Measurements from ENCODE around the gene GYG2.
"Not testable (repeated sequence)": the region's sequence is repeated elsewhere in the genome, so short reads cannot be mapped to it uniquely, and the experiment has no call there.

Gene GYG2

GRCh38 chrX:2828344-2828958 is at the start of gene GYG2:
GYG2 (plus strand) TSS chrX:2828930; CDS start chrX:2830189, 1,259 bp downstream.
- DNase-seq (ENCODE audit: low spot score in 2 of 2) (no peak), ATAC-seq (replicated peaks; ENCODE audit: extremely low read depth, poor library complexity, severe bottlenecking) (no peak)
- Mint-ChIP-seq H3K27ac (ENCODE audit: low read depth) (no peak within 1 kb of the TSS), H3K9me3 (no peaks in the 10 kb centered on the region), H3K4me3 (no peak within 1 kb of the TSS), H3K27me3 (peaks cover 15% of the 10 kb centered on the region), H3K4me1 (no peaks in the 10 kb centered on the region), H3K36me3 (ENCODE audit: insufficient read depth) (no peaks in the 10 kb centered on the region)

- H3K27me3 Mint-ChIP-seq, result peaks cover 38% of the 10 kb centered on the region
Observed at GRCh38 chrX:2780472-2781225, 48.1 kb upstream of the GYG2 start.

GRCh38 chrX:2781226-2781571 is 47.5 kb upstream of the GYG2 start:
- no peak overlapping the region for H3K27ac Mint-ChIP-seq (ENCODE audit: low read depth)

More at GRCh38 chrX:2780472-2781225, 48.1 kb upstream of the GYG2 start:
- not testable (repeated sequence) for H3K4me1 Mint-ChIP-seq; H3K36me3 Mint-ChIP-seq (ENCODE audit: insufficient read depth); ATAC-seq (replicated peaks; ENCODE audit: extremely low read depth, poor library complexity, severe bottlenecking); H3K9me3 Mint-ChIP-seq; DNase-seq (ENCODE audit: low spot score in 2 of 2); H3K4me3 Mint-ChIP-seq; H3K27ac Mint-ChIP-seq (ENCODE audit: low read depth)

GRCh38 chrX:2781698-2782097 is 47.0 kb upstream of the GYG2 start:
- Mint-ChIP-seq H3K9me3 (no peaks in the 10 kb centered on the region), H3K27me3 (peaks cover 37% of the 10 kb centered on the region), H3K27ac (ENCODE audit: low read depth) (no peak overlapping the region), H3K36me3 (ENCODE audit: insufficient read depth) (no peaks in the 10 kb centered on the region), H3K4me1 (no peaks in the 10 kb centered on the region), H3K4me3 (no peak overlapping the region)
- DNase-seq (ENCODE audit: low spot score in 2 of 2) (no peak), ATAC-seq (replicated peaks; ENCODE audit: extremely low read depth, poor library complexity, severe bottlenecking) (no peak)

More at GRCh38 chrX:2781226-2781571, 47.5 kb upstream of the GYG2 start:
- ATAC-seq (replicated peaks; ENCODE audit: extremely low read depth, poor library complexity, severe bottlenecking) (no peak), DNase-seq (ENCODE audit: low spot score in 2 of 2) (no peak)
- H3K27me3 Mint-ChIP-seq, result peaks cover 38% of the 10 kb centered on the region
- H3K4me3 Mint-ChIP-seq, result no peak overlapping the region
- H3K9me3 Mint-ChIP-seq, result no peaks in the 10 kb centered on the region
- H3K36me3 Mint-ChIP-seq (ENCODE audit: insufficient read depth), result no peaks in the 10 kb centered on the region
- H3K4me1 Mint-ChIP-seq, result no peaks in the 10 kb centered on the region

GRCh38 chrX:2782171-2782570 is 46.6 kb upstream of the GYG2 start:
- Mint-ChIP-seq H3K36me3 (ENCODE audit: insufficient read depth) (no peaks in the 10 kb centered on the region), H3K4me1 (no peaks in the 10 kb centered on the region), H3K27ac (ENCODE audit: low read depth) (no peak overlapping the region), H3K4me3 (no peak overlapping the region), H3K9me3 (no peaks in the 10 kb centered on the region), H3K27me3 (peaks cover 33% of the 10 kb centered on the region)
- DNase-seq (ENCODE audit: low spot score in 2 of 2) (no peak), ATAC-seq (replicated peaks; ENCODE audit: extremely low read depth, poor library complexity, severe bottlenecking) (no peak)

- H3K27ac Mint-ChIP-seq (ENCODE audit: low read depth), result no peak overlapping the region
- H3K4me3 Mint-ChIP-seq, result no peak overlapping the region
- peaks cover 27% of the 10 kb centered on the region for H3K27me3 Mint-ChIP-seq
- no peaks in the 10 kb centered on the region for H3K9me3 Mint-ChIP-seq
- DNase-seq (ENCODE audit: low spot score in 2 of 2) (no peak), ATAC-seq (replicated peaks; ENCODE audit: extremely low read depth, poor library complexity, severe bottlenecking) (no peak)
- no peaks in the 10 kb centered on the region for H3K4me1 Mint-ChIP-seq
- H3K36me3 Mint-ChIP-seq (ENCODE audit: insufficient read depth), result no peaks in the 10 kb centered on the region
Observed at GRCh38 chrX:2782778-2783177, 46.0 kb upstream of the GYG2 start.

GRCh38 chrX:2784026-2784425 is 44.7 kb upstream of the GYG2 start:
- no peak overlapping the region for H3K27ac Mint-ChIP-seq (ENCODE audit: low read depth)
- no peaks in the 10 kb centered on the region for H3K4me1 Mint-ChIP-seq
- peaks cover 16% of the 10 kb centered on the region for H3K27me3 Mint-ChIP-seq
- ATAC-seq (replicated peaks; ENCODE audit: extremely low read depth, poor library complexity, severe bottlenecking) (no peak), DNase-seq (ENCODE audit: low spot score in 2 of 2) (no peak)
- H3K4me3 Mint-ChIP-seq, result no peak overlapping the region
- H3K9me3 Mint-ChIP-seq, result no peaks in the 10 kb centered on the region
- no peaks in the 10 kb centered on the region for H3K36me3 Mint-ChIP-seq (ENCODE audit: insufficient read depth)

GRCh38 chrX:2785538-2785937 is 43.2 kb upstream of the GYG2 start:
- no peak for DNase-seq (ENCODE audit: low spot score in 2 of 2)
- H3K4me1 Mint-ChIP-seq, result no peaks in the 10 kb centered on the region
- no peak for ATAC-seq (replicated peaks; ENCODE audit: extremely low read depth, poor library complexity, severe bottlenecking)
- H3K27ac Mint-ChIP-seq (ENCODE audit: low read depth), result no peak overlapping the region
- no peak overlapping the region for H3K4me3 Mint-ChIP-seq
- H3K27me3 Mint-ChIP-seq, result peaks cover 5% of the 10 kb centered on the region
- H3K36me3 Mint-ChIP-seq (ENCODE audit: insufficient read depth), result no peaks in the 10 kb centered on the region
- H3K9me3 Mint-ChIP-seq, result no peaks in the 10 kb centered on the region

- H3K27ac Mint-ChIP-seq (ENCODE audit: low read depth), result no peak overlapping the region
- ATAC-seq (replicated peaks; ENCODE audit: extremely low read depth, poor library complexity, severe bottlenecking) (no peak), DNase-seq (ENCODE audit: low spot score in 2 of 2) (no peak)
- H3K4me3 Mint-ChIP-seq, result no peak overlapping the region
- no peaks in the 10 kb centered on the region for H3K4me1 Mint-ChIP-seq
- H3K36me3 Mint-ChIP-seq (ENCODE audit: insufficient read depth), result no peaks in the 10 kb centered on the region
- H3K27me3 Mint-ChIP-seq, result no peaks in the 10 kb centered on the region
- H3K9me3 Mint-ChIP-seq, result no peaks in the 10 kb centered on the region
Observed at GRCh38 chrX:2788980-2789379, 39.8 kb upstream of the GYG2 start.

GRCh38 chrX:2789569-2789968 is 39.2 kb upstream of the GYG2 start:
- Mint-ChIP-seq H3K27ac (ENCODE audit: low read depth) (no peak overlapping the region), H3K4me1 (no peaks in the 10 kb centered on the region), H3K9me3 (no peaks in the 10 kb centered on the region), H3K27me3 (no peaks in the 10 kb centered on the region), H3K36me3 (ENCODE audit: insufficient read depth) (no peaks in the 10 kb centered on the region), H3K4me3 (no peak overlapping the region)
- ATAC-seq (replicated peaks; ENCODE audit: extremely low read depth, poor library complexity, severe bottlenecking) (no peak), DNase-seq (ENCODE audit: low spot score in 2 of 2) (no peak)

GRCh38 chrX:2793752-2794151 is 35.0 kb upstream of the GYG2 start:
- Mint-ChIP-seq H3K27ac (ENCODE audit: low read depth) (no peak overlapping the region), H3K36me3 (ENCODE audit: insufficient read depth) (no peaks in the 10 kb centered on the region), H3K4me3 (no peak overlapping the region), H3K4me1 (no peaks in the 10 kb centered on the region), H3K9me3 (no peaks in the 10 kb centered on the region), H3K27me3 (no peaks in the 10 kb centered on the region)
- ATAC-seq (replicated peaks; ENCODE audit: extremely low read depth, poor library complexity, severe bottlenecking) (no peak), DNase-seq (ENCODE audit: low spot score in 2 of 2) (no peak)

GRCh38 chrX:2794336-2794735 is 34.4 kb upstream of the GYG2 start:
- Mint-ChIP-seq H3K27me3 (no peaks in the 10 kb centered on the region), H3K4me1 (no peaks in the 10 kb centered on the region), H3K36me3 (ENCODE audit: insufficient read depth) (no peaks in the 10 kb centered on the region), H3K27ac (ENCODE audit: low read depth) (no peak overlapping the region), H3K9me3 (no peaks in the 10 kb centered on the region), H3K4me3 (no peak overlapping the region)
- DNase-seq (ENCODE audit: low spot score in 2 of 2), result no peak
- ATAC-seq (replicated peaks; ENCODE audit: extremely low read depth, poor library complexity, severe bottlenecking), result no peak

GRCh38 chrX:2796808-2797207 is 31.9 kb upstream of the GYG2 start:
- not testable (repeated sequence) for H3K4me1 Mint-ChIP-seq; H3K27ac Mint-ChIP-seq (ENCODE audit: low read depth); H3K36me3 Mint-ChIP-seq (ENCODE audit: insufficient read depth); ATAC-seq (replicated peaks; ENCODE audit: extremely low read depth, poor library complexity, severe bottlenecking); H3K27me3 Mint-ChIP-seq; H3K4me3 Mint-ChIP-seq; DNase-seq (ENCODE audit: low spot score in 2 of 2); H3K9me3 Mint-ChIP-seq
